Astrocyte (in vitro differentiated cells and primary cell): Measurements from ENCODE around the gene PDZD2. TPM values are rescaled to one million over a fixed set of nuclear protein-coding genes. Genes with fewer than 3 reads are reported as not detected.

Experiments
- DNase-seq: peaks from one replicate; pipeline ENCODE4 v3.0.0-alpha.2; 2010; ENCODE audit warnings: low read depth
- FAIRE-seq: peaks from 2 replicates; lab custom pipeline; 2011; peaks lifted over from hg19 to GRCh38; lab: Jason Lieb, UNC
- H2AFZ ChIP-seq: 2 replicates; pipeline ENCODE4 v1.6.0; 2012; ENCODE audit warnings: low read depth, low read length, inconsistent platforms
- H3K27ac ChIP-seq: 2 replicates; pipeline ENCODE4 v1.5.1; 2011; ENCODE audit warnings: low read depth, low read length, inconsistent platforms
- H3K27me3 ChIP-seq: 2 replicates; pipeline ENCODE4 v1.6.0; 2011; ENCODE audit warnings: low read length, inconsistent platforms; ENCODE audit not compliant: insufficient read depth
- H3K36me3 ChIP-seq: 2 replicates; pipeline ENCODE4 v1.5.1; 2011; ENCODE audit warnings: low read length, inconsistent platforms; ENCODE audit not compliant: insufficient read depth
- H3K4me1 ChIP-seq: 2 replicates; pipeline ENCODE4 v1.5.1; 2011; ENCODE audit warnings: low read length, inconsistent platforms; ENCODE audit not compliant: insufficient read depth
- H3K4me2 ChIP-seq: 2 replicates; pipeline ENCODE4 v1.6.0; 2012; ENCODE audit warnings: low read length, inconsistent platforms
- H3K4me3 ChIP-seq: 2 replicates; pipeline ENCODE4 v1.5.1; 2011; ENCODE audit warnings: low read depth, mild to moderate bottlenecking, low read length, inconsistent platforms; ENCODE audit not compliant: insufficient read depth
- H3K79me2 ChIP-seq: 2 replicates; pipeline ENCODE4 v1.6.0; 2012; ENCODE audit warnings: mild to moderate bottlenecking, low read length, inconsistent platforms; ENCODE audit not compliant: insufficient read depth
- H3K9ac ChIP-seq: 2 replicates; pipeline ENCODE4 v1.6.0; 2012; ENCODE audit warnings: mild to moderate bottlenecking, low read length, inconsistent platforms
- H3K9me3 ChIP-seq: 2 replicates; pipeline ENCODE4 v1.5.1; 2012; ENCODE audit warnings: low read depth, mild to moderate bottlenecking, low read length, inconsistent platforms; ENCODE audit not compliant: insufficient read depth
- H4K20me1 ChIP-seq: 2 replicates; pipeline ENCODE4 v1.6.0; 2012; ENCODE audit warnings: low read length, inconsistent platforms; ENCODE audit not compliant: insufficient read depth
- H3K27ac Mint-ChIP-seq: one replicate; pipeline ENCODE4 v1.8.0; 2021; ENCODE audit warnings: mild to moderate bottlenecking, mixed read lengths; ENCODE audit not compliant: unreplicated experiment
- H3K27me3 Mint-ChIP-seq: one replicate; pipeline ENCODE4 v1.8.0; 2021; ENCODE audit warnings: low read depth, mixed read lengths; ENCODE audit not compliant: unreplicated experiment
- H3K36me3 Mint-ChIP-seq: one replicate; pipeline ENCODE4 v1.8.0; 2021; ENCODE audit warnings: low read depth, mixed read lengths; ENCODE audit not compliant: unreplicated experiment
- H3K4me1 Mint-ChIP-seq: one replicate; pipeline ENCODE4 v1.8.0; 2021; ENCODE audit warnings: low read depth, mixed read lengths; ENCODE audit not compliant: unreplicated experiment
- H3K4me3 Mint-ChIP-seq: one replicate; pipeline ENCODE4 v1.8.0; 2021; ENCODE audit warnings: mild to moderate bottlenecking, moderate library complexity, mixed read lengths; ENCODE audit not compliant: unreplicated experiment
- H3K9me3 Mint-ChIP-seq: one replicate; pipeline ENCODE4 v1.8.0; 2021; ENCODE audit warnings: mild to moderate bottlenecking, mixed read lengths; ENCODE audit not compliant: unreplicated experiment
- EZH2 ChIP-seq: IDR thresholded peaks from 2 replicates; pipeline ENCODE4 v1.6.1; 2012; ENCODE audit warnings: mild to moderate bottlenecking, low read length, inconsistent platforms; ENCODE audit not compliant: insufficient read depth
- total RNA-seq: library from RNA; stranded (reverse); gene quantifications from 2 replicates; pipeline ENCODE4 v1.2.1, GENCODE V29; 2021
- TF ChIP-seq, protein P1 (sequence below): IDR thresholded peaks from 2 replicates; pipeline ENCODE4 v1.5.1; 2011; ENCODE audit warnings: low read depth, mild to moderate bottlenecking, inconsistent platforms, low read length, moderate library complexity; ENCODE audit not compliant: insufficient read depth

The PDZD2 gene
- total RNA-seq, 1 donor from 2014 or later, result 10.3 TPM

DNA sequence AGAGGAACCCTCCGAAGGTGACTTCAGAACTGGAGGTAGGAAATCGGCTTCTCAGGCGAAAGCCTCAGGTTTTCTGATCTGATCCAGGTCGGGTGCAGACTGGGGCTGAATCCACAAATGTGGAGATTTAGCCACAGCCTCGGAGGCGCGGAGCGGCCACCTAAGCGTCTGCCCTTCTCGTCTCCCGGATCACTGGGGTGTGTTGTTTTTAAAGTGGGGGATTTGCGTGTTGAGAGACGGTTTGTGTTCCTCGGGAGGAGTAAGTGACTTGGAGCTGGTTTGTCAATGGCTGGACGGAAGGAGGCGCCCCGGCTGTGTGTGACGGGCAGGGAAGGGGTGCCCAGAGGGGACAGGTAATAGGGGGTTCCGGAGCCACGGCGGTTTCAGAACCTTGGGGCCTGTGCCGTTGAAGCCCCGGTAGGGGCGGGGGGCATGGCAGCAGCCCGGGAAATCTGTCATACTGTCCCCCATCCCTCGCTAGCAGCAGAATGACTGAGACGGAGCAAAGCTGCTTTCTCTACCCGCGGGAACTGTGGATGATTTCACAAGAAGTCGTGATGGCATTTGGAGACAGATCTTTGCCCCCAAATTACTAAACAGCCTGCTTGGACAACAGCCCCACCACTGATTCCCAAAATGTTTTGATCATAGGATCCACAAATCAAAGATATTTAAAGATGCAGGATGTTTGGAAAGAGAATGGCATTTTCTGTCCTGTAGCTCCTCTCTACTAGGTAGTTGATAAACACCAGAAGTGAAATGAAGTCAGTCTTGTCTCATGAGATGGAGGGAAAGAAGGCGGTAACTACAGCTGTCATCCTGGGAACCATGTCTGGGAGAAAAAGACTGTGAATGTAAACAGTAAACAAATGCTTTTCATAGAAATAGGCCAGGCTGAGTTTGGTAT is 216.5 kb downstream of the PDZD2 start:
- no peak for FAIRE-seq
- Histone ChIP-seq H3K4me2 (peak overlapping the region; percentile 100), H3K9me3 (peaks cover 4% of the 10 kb centered on the region), H3K27ac (no peak overlapping the region), H3K4me3 (peak overlapping the region; percentile 81), H3K9ac (peak overlapping the region; percentile 83), H4K20me1 (no peaks in the 10 kb centered on the region), H3K79me2 (no peaks in the 10 kb centered on the region), H3K27me3 (no peaks in the 10 kb centered on the region), H3K36me3 (no peaks in the 10 kb centered on the region), H3K4me1 (peaks cover 21% of the 10 kb centered on the region), H2AFZ (peak overlapping the region; percentile 95)
- peak overlapping the region; percentile 95 for H3K4me3 Mint-ChIP-seq
- peaks cover 14% of the 10 kb centered on the region for H3K36me3 Mint-ChIP-seq
- peaks cover 10% of the 10 kb centered on the region for H3K4me1 Mint-ChIP-seq
- H3K27ac Mint-ChIP-seq, result peak overlapping the region; percentile 64
- TF ChIP-seq, protein P1, sequence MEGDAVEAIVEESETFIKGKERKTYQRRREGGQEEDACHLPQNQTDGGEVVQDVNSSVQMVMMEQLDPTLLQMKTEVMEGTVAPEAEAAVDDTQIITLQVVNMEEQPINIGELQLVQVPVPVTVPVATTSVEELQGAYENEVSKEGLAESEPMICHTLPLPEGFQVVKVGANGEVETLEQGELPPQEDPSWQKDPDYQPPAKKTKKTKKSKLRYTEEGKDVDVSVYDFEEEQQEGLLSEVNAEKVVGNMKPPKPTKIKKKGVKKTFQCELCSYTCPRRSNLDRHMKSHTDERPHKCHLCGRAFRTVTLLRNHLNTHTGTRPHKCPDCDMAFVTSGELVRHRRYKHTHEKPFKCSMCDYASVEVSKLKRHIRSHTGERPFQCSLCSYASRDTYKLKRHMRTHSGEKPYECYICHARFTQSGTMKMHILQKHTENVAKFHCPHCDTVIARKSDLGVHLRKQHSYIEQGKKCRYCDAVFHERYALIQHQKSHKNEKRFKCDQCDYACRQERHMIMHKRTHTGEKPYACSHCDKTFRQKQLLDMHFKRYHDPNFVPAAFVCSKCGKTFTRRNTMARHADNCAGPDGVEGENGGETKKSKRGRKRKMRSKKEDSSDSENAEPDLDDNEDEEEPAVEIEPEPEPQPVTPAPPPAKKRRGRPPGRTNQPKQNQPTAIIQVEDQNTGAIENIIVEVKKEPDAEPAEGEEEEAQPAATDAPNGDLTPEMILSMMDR, result peak; percentile 15
- peak; percentile 19 for TF ChIP-seq EZH2
- peak; percentile 13 for DNase-seq
- no peaks in the 10 kb centered on the region for H3K27me3 Mint-ChIP-seq
- peaks cover 8% of the 10 kb centered on the region for H3K9me3 Mint-ChIP-seq

DNA sequence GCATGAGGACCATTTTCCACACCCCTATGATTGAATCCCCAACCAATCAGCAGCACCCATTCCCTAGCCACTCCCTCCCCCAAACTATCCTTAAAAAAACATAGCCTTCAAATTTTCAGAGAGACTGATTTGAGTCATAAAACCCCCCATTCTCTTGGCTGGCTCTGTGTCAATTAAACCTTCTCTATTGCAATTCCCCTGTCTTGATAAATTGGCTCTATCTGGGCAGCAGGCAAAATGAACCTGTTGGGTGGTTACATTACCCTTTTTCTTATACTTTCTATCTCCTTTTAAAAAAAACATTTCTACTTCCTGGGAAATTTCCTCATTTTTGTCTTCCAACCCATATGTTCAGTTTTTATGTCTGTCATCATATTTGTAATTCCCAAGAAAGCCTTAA is 220.2 kb downstream of the PDZD2 start:
- Histone ChIP-seq H3K4me2 (no peak overlapping the region), H2AFZ (no peak overlapping the region)
- peaks cover 15% of the 10 kb centered on the region for H3K36me3 Mint-ChIP-seq

More for the DNA sequence above, 220.2 kb downstream of the PDZD2 start:
- Mint-ChIP-seq H3K4me3 (no peak overlapping the region), H3K4me1 (peaks cover 13% of the 10 kb centered on the region), H3K27ac (no peak overlapping the region), H3K27me3 (no peaks in the 10 kb centered on the region), H3K9me3 (peaks cover 8% of the 10 kb centered on the region)
- no peak overlapping the region for H3K4me3 ChIP-seq
- no peaks in the 10 kb centered on the region for H3K79me2 ChIP-seq
- DNase-seq (no peak), FAIRE-seq (no peak)
- peaks cover 16% of the 10 kb centered on the region for H3K4me1 ChIP-seq
- peaks cover 4% of the 10 kb centered on the region for H3K9me3 ChIP-seq
- H4K20me1 ChIP-seq, result no peaks in the 10 kb centered on the region
- no peaks in the 10 kb centered on the region for H3K27me3 ChIP-seq
- H3K36me3 ChIP-seq, result no peaks in the 10 kb centered on the region
- H3K27ac ChIP-seq, result no peak overlapping the region
- TF ChIP-seq, protein P1, result no peak
- no peak for TF ChIP-seq EZH2
- H3K9ac ChIP-seq, result no peak overlapping the region
